NCI-H1417 (cell line): ENCODE measurements around the gene GLI2.

ENCODE experiments used
- DNase-seq, 3 experiments: peaks; one replicate each; lab custom pipeline; 2025; lab: John Stamatoyannopoulos, UW

Gene GLI2

GRCh38 chr2:120735746-120736170 is at the start of gene GLI2:
Gene GLI2, plus strand, starts transcription at chr2:120735868. Its CDS starts 61,453 bp downstream, at chr2:120797321.
- DNase-seq = peak; percentile 33 to 84 (median 73)

- no peak for DNase-seq
Observed at GRCh38 chr2:120685974-120686297, 49.7 kb upstream of the GLI2 start.

- no peak for DNase-seq
Observed at GRCh38 chr2:120686511-120687168, 49.0 kb upstream of the GLI2 start.

GRCh38 chr2:120687210-120687609 is 48.5 kb upstream of the GLI2 start:
- DNase-seq = no peak

GRCh38 chr2:120690521-120690920 is 45.1 kb upstream of the GLI2 start:
- no peak for DNase-seq

- peak in 1 of 3 experiments; percentile 13 for DNase-seq
Observed at GRCh38 chr2:120691410-120691809, 44.3 kb upstream of the GLI2 start.

- DNase-seq = no peak
Observed at GRCh38 chr2:120692691-120693090, 43.0 kb upstream of the GLI2 start.

GRCh38 chr2:120693121-120693520 is 42.5 kb upstream of the GLI2 start:
- no peak for DNase-seq

GRCh38 chr2:120694034-120694433 is 41.6 kb upstream of the GLI2 start:
- DNase-seq = no peak

- DNase-seq = no peak
Observed at GRCh38 chr2:120697471-120697870, 38.2 kb upstream of the GLI2 start.

- peak in 1 of 3 experiments; percentile 9 for DNase-seq
Observed at GRCh38 chr2:120699292-120699691, 36.4 kb upstream of the GLI2 start.

- DNase-seq = no peak
Observed at GRCh38 chr2:120700659-120701058, 35.0 kb upstream of the GLI2 start.

GRCh38 chr2:120701096-120701495 is 34.6 kb upstream of the GLI2 start:
- no peak for DNase-seq

- DNase-seq = no peak
Observed at GRCh38 chr2:120701499-120701898, 34.2 kb upstream of the GLI2 start.

- no peak for DNase-seq
Observed at GRCh38 chr2:120702061-120702460, 33.6 kb upstream of the GLI2 start.

GRCh38 chr2:120702801-120703200 is 32.9 kb upstream of the GLI2 start:
- DNase-seq = no peak

GRCh38 chr2:120703330-120703994 is 32.2 kb upstream of the GLI2 start:
- DNase-seq = no peak

- DNase-seq = no peak
Observed at GRCh38 chr2:120704696-120705095, 31.0 kb upstream of the GLI2 start.

GRCh38 chr2:120707816-120708215 is 27.9 kb upstream of the GLI2 start:
- no peak for DNase-seq

GRCh38 chr2:120708944-120709607 is 26.6 kb upstream of the GLI2 start:
- no peak for DNase-seq

GRCh38 chr2:120709608-120710041 is 26.0 kb upstream of the GLI2 start:
- DNase-seq = no peak

GRCh38 chr2:120710256-120710655 is 25.4 kb upstream of the GLI2 start:
- peak in 1 of 3 experiments; percentile 11 for DNase-seq

GRCh38 chr2:120711694-120712093 is 24.0 kb upstream of the GLI2 start:
- no peak for DNase-seq
